DOHH2 (cell line): Measurements from ENCODE around the gene YWHAE.

Experiments used
- EZH2phosphoT487 ChIP-seq: fragments of 200-600 bp; sonication (generic); IDR thresholded peaks from 2 replicates; pipeline ENCODE4 v1.6.1; 2017; ENCODE audit warnings: borderline replicate concordance, mild to moderate bottlenecking, antibody characterized with exemption, low read length, moderate library complexity, mixed read lengths
- TF ChIP-seq, protein P1 (sequence below): fragments of 200-600 bp; sonication (generic); IDR thresholded peaks from one replicate; pipeline ENCODE4 v1.5.1; 2014; ENCODE audit warnings: antibody characterized with exemption, mild to moderate bottlenecking, low read depth, low read length; ENCODE audit not compliant: poor library complexity, severe bottlenecking

DNA sequence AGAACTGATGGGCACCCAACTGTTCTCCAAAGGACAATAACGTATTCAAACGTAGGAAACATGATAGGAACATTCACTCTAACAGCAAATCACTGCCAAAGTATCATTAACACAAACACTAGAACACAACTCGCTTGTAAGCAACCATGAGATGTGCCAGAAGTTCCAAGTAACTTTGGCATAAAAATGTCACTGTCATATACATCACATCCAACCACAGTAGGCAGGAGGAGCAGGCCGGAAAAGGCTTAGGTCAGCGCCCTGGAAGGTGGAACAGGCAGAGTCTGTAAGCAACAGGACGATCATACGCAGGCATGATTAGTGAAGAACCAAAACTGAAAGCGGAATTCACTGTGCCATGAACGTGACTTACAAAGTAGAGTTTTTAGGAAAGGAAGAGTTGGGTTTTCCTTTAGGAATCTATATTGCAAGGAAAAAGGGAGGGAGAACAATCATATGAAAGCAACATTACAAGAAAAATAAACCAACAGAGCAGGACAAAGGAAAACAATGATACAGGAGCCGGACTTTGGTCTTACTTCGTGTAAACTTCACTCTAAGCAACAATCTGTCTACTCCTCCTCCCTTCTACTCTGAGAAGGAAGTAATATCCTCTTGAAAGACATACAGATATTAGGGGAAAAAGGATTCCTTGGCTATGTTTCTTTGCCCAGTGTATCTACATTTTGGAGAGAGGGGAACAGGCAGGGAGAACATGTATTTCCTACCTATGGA is 52.3 kb downstream of the YWHAE start:
- TF ChIP-seq, protein P1, sequence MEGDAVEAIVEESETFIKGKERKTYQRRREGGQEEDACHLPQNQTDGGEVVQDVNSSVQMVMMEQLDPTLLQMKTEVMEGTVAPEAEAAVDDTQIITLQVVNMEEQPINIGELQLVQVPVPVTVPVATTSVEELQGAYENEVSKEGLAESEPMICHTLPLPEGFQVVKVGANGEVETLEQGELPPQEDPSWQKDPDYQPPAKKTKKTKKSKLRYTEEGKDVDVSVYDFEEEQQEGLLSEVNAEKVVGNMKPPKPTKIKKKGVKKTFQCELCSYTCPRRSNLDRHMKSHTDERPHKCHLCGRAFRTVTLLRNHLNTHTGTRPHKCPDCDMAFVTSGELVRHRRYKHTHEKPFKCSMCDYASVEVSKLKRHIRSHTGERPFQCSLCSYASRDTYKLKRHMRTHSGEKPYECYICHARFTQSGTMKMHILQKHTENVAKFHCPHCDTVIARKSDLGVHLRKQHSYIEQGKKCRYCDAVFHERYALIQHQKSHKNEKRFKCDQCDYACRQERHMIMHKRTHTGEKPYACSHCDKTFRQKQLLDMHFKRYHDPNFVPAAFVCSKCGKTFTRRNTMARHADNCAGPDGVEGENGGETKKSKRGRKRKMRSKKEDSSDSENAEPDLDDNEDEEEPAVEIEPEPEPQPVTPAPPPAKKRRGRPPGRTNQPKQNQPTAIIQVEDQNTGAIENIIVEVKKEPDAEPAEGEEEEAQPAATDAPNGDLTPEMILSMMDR, result no peak
- TF ChIP-seq EZH2phosphoT487, result no peak
